Measurements from ENCODE around the gene PRSS21.

Gene PRSS21

GRCh38 chr16:2826591-2827373 lies 9.7 kb downstream of the PRSS21 start:
- no peak for DNase-seq

- no peak for DNase-seq
These were observed 10.3 kb downstream of the PRSS21 start for GRCh38 chr16:2827374-2827791.

GRCh38 chr16:2827831-2828520 lies 10.9 kb downstream of the PRSS21 start:
- DNase-seq = no peak

- no peak for DNase-seq
These were observed 11.4 kb downstream of the PRSS21 start for GRCh38 chr16:2828521-2828840.

GRCh38 chr16:2828876-2829430 lies 11.9 kb downstream of the PRSS21 start:
- no peak for DNase-seq

- peak; percentile 21 for DNase-seq
These were observed 12.7 kb downstream of the PRSS21 start, which contains the start of gene ZG16B for GRCh38 chr16:2829501-2830354. TSS of gene ZG16B (plus strand) at chr16:2830303. CDS start at chr16:2830442, 139 bp downstream.

- no peak for DNase-seq
These were observed 13.3 kb downstream of the PRSS21 start for GRCh38 chr16:2830355-2830695.

GRCh38 chr16:2831203-2831602 lies 14.2 kb downstream of the PRSS21 start:
- no peak for DNase-seq

- no peak for DNase-seq
These were observed 16.7 kb downstream of the PRSS21 start for GRCh38 chr16:2833776-2834175.

GRCh38 chr16:2834968-2835367 lies 17.9 kb downstream of the PRSS21 start:
- no peak for DNase-seq

GRCh38 chr16:2835638-2836493 lies 18.8 kb downstream of the PRSS21 start:
- DNase-seq = peak; percentile 13

- no peak for DNase-seq
These were observed 19.8 kb downstream of the PRSS21 start for GRCh38 chr16:2836646-2837508.

- DNase-seq = peak; percentile 9
These were observed 21.9 kb downstream of the PRSS21 start for GRCh38 chr16:2838928-2839327.

GRCh38 chr16:2839650-2840450 lies 22.8 kb downstream of the PRSS21 start:
- no peak for DNase-seq

GRCh38 chr16:2840914-2841313 lies 23.9 kb downstream of the PRSS21 start:
- DNase-seq = no peak

GRCh38 chr16:2841606-2842339 lies 24.7 kb downstream of the PRSS21 start:
- DNase-seq = no peak

GRCh38 chr16:2842340-2843000 lies 25.4 kb downstream of the PRSS21 start:
- no peak for DNase-seq

- no peak for DNase-seq
These were observed 26.5 kb downstream of the PRSS21 start for GRCh38 chr16:2843526-2843925.

- DNase-seq = no peak
These were observed 28.1 kb downstream of the PRSS21 start for GRCh38 chr16:2845116-2845515.

Data from GF-D8 (cell line).